Heart left ventricle (tissue), 13 donors: Measurements from ENCODE around the gene CDCA7.

ENCODE experiments used
- CTCF ChIP-seq, 12 donors: fragments of 200-600 bp; sonication (generic) in 4 of 12; IDR thresholded peaks; one replicate each; pipeline versions ENCODE4 v1.5.0 to v1.8.0; 2018 to 2022; ENCODE audit warnings: antibody characterized with exemption in 12 of 12, mild to moderate bottlenecking in 5 of 12
- POLR2A ChIP-seq, 2 donors: fragments of 450-650 bp; IDR thresholded peaks; one replicate each; pipeline ENCODE4 v1.6.1; 2017; ENCODE audit warnings: antibody characterized with exemption in 2 of 2, mild to moderate bottlenecking in 2 of 2, moderate library complexity in 2 of 2
- donor health status: ischemic (EF 13 %, LVEDD 7.1; RV severe dilation, severe dysfunction).
- donor health status: DM: no; HTN: yes; CAD: no.
- donor health status: DM: no; HTN: no; CAD: no.
- donor health status: ischemic (EF 25% LVEDD 6.9; RV normal size, moderate dysfunction).
- donor health status: ischemic (EF 25% LVEDD 5.7; RV mildly dilated, moderate dysfunction).
- donor health status: ischemic (EF 35%, LVEDD 5.7; RV mildly dilated, moderate dysfunction).
- donor health status: nonischemic (EF 11% LVEDD 7.7; RV severe dilation, severe dysfunction).
- donor health status: DM: yes; HTN: yes; CAD: no.
- donor health status: PGD.
- donor health status: ischemic (EF 29% LVEDD 5.4; RV normal size, mild dysfunction).
- donor health status: nonischemic (EF 23%, LVEDD 6.1; RV moderate dilation, normal function).

- TF ChIP-seq CTCF (IDR thresholded peaks at IDR 0.05): no peak
- no peak for TF ChIP-seq POLR2A (IDR thresholded peaks at IDR 0.05)
These were observed 4.3 kb upstream of the CDCA7 start for GRCh38 chr2:173350383-173350782.
